Esophagus squamous epithelium (tissue), 5 donors: ENCODE data around the gene DHTKD1. TPM values are rescaled to one million over a fixed set of nuclear protein-coding genes. Genes with fewer than 3 reads are reported as not detected.
"Not testable (repeated sequence)": the region's sequence is repeated elsewhere in the genome, so short reads cannot be mapped to it uniquely, and the experiment has no call there.

ENCODE experiments used
- DNase-seq: peaks from one replicate; lab custom pipeline; 2025; lab: John Stamatoyannopoulos, UW
- H3K27ac ChIP-seq, 4 donors: fragments of 200-600 bp; sonication (generic); one replicate each; pipeline ENCODE4 v1.5.1; 2016 to 2019; ENCODE audit warnings: mild to moderate bottlenecking in 1 of 4
- H3K27me3 ChIP-seq, 4 donors: fragments of 200-600 bp; sonication (generic); 1 replicate in 3 of 4; 2 replicates in 1 of 4; pipeline versions ENCODE4 v1.5.1 to v1.6.0; 2017 to 2021; ENCODE audit warnings: antibody characterized with exemption in 1 of 4
- H3K36me3 ChIP-seq, 3 donors: fragments of 200-600 bp; sonication (generic); one replicate each; pipeline ENCODE4 v1.5.1; 2016 to 2019
- H3K4me1 ChIP-seq, 3 donors: fragments of 200-600 bp; sonication (generic); one replicate each; pipeline ENCODE4 v1.5.1; 2017 to 2019
- H3K4me3 ChIP-seq, 4 donors: fragments of 200-600 bp; sonication (generic); 1 replicate in 3 of 4; 2 replicates in 1 of 4; pipeline ENCODE4 v1.5.1; 2016 to 2019; ENCODE audit warnings: mild to moderate bottlenecking in 2 of 4, moderate library complexity in 1 of 4
- H3K9me3 ChIP-seq, 3 donors: fragments of 200-600 bp; sonication (generic); one replicate each; pipeline ENCODE4 v1.5.1; 2016 to 2019
- CTCF ChIP-seq, 6 experiments: fragments of 450-650 bp in 4 of 6; fragments of 200-600 bp in 2 of 6; sonication (generic) in 2 of 6; IDR thresholded peaks; one replicate each; pipeline ENCODE4 v1.5.1; 2016 to 2019; ENCODE audit warnings: antibody characterized with exemption in 6 of 6, mild to moderate bottlenecking in 4 of 6, moderate library complexity in 4 of 6
- POLR2A ChIP-seq, 4 donors: fragments of 450-650 bp; IDR thresholded peaks; one replicate each; pipeline ENCODE4 v1.6.1; 2017; ENCODE audit warnings: antibody characterized with exemption in 4 of 4, mild to moderate bottlenecking in 4 of 4, moderate library complexity in 3 of 4
- WGBS, 2 donors: methylation state at CpG; one replicate each; pipeline ENCODE4 v1.1.5; 2018; 5-methylcytosine and 5-hydroxymethylcytosine counted together
- intact Hi-C: fragments of 100-400 bp; cut with DNase I; formaldehyde crosslinking; loops from one replicate; pipeline ENCODE4 v1.15.0; 2022
- total RNA-seq, 4 donors: library from RNA; depleted of rRNA; stranded (reverse); fragments of >200 nt; gene quantifications; one replicate each; pipeline ENCODE4 v1.1.0, GENCODE V29; 2016
- donor health status: DM: yes; HTN: yes; CAD: no.

Gene DHTKD1
- total RNA-seq, 4 donors from 2014 or later = 10.2 to 24.9 (median 16.9) TPM

- H3K27ac ChIP-seq = no peak overlapping the region
- 90 to 100% methylated on average over 4 to 6 of the region's 8 CpGs for WGBS, 2 donors
- peaks cover 0 to 60% (median 3%) of the 10 kb centered on the region in 3 donors for H3K36me3 ChIP-seq
- H3K4me1 ChIP-seq = no peaks in the 10 kb centered on the region
- DNase-seq = no peak
- no peak overlapping the region for H3K4me3 ChIP-seq
- no peaks in the 10 kb centered on the region for H3K9me3 ChIP-seq
- H3K27me3 ChIP-seq = no peaks in the 10 kb centered on the region
- intact Hi-C loops = no loop called here
- no peak for TF ChIP-seq CTCF (IDR thresholded peaks at IDR 0.05)
- TF ChIP-seq POLR2A (IDR thresholded peaks at IDR 0.05) = no peak
These were observed 12.7 kb downstream of the DHTKD1 start for GRCh38 chr10:12081470-12081869.

- 74 to 75% methylated on average over 6 of the region's 6 CpGs for WGBS, 2 donors
- Histone ChIP-seq H3K9me3 (no peaks in the 10 kb centered on the region), H3K4me1 (no peaks in the 10 kb centered on the region), H3K27me3 (no peaks in the 10 kb centered on the region), H3K4me3 (no peak overlapping the region), H3K36me3 (peaks cover 0 to 65% (median 7%) of the 10 kb centered on the region in 3 donors), H3K27ac (no peak overlapping the region)
- intact Hi-C loops = no loop called here
- no peak for TF ChIP-seq POLR2A (IDR thresholded peaks at IDR 0.05)
- TF ChIP-seq CTCF (IDR thresholded peaks at IDR 0.05) = no peak
- no peak for DNase-seq
These were observed 13.3 kb downstream of the DHTKD1 start for GRCh38 chr10:12081879-12082557.

GRCh38 chr10:12088919-12089318 lies 20.2 kb downstream of the DHTKD1 start:
- TF ChIP-seq POLR2A (IDR thresholded peaks at IDR 0.05) (no peak), CTCF (IDR thresholded peaks at IDR 0.05) (no peak)
- Histone ChIP-seq H3K9me3 (no peaks in the 10 kb centered on the region), H3K27ac (no peak overlapping the region), H3K4me3 (no peak overlapping the region), H3K4me1 (no peaks in the 10 kb centered on the region), H3K27me3 (no peaks in the 10 kb centered on the region), H3K36me3 (peaks cover 0 to 99% (median 17%) of the 10 kb centered on the region in 3 donors)
- 87 to 89% methylated on average over 6 to 13 of the region's 14 CpGs for WGBS, 2 donors
- no peak for DNase-seq
- intact Hi-C loops = no loop called here

GRCh38 chr10:12091421-12091820 lies 22.7 kb downstream of the DHTKD1 start:
- no peak for TF ChIP-seq POLR2A (IDR thresholded peaks at IDR 0.05)
- TF ChIP-seq CTCF (IDR thresholded peaks at IDR 0.05) = no peak
- Histone ChIP-seq H3K4me3 (no peak overlapping the region), H3K4me1 (peaks cover 0 to 4% (median 0%) of the 10 kb centered on the region in 3 donors), H3K9me3 (no peaks in the 10 kb centered on the region), H3K27me3 (no peaks in the 10 kb centered on the region), H3K36me3 (peaks cover 0 to 97% (median 20%) of the 10 kb centered on the region in 3 donors), H3K27ac (no peak overlapping the region)
- intact Hi-C loops = no loop called here
- WGBS, 2 donors = 93 to 95% methylated on average over 4 of the region's 4 CpGs
- DNase-seq = no peak

GRCh38 chr10:12097361-12097760 lies 28.6 kb downstream of the DHTKD1 start:
- intact Hi-C loops, H3K9me3 ChIP-seq, DNase-seq, H3K4me3 ChIP-seq, H3K27ac ChIP-seq, H3K27me3 ChIP-seq, H3K4me1 ChIP-seq: not testable (repeated sequence)
- peaks cover 0 to 93% (median 5%) of the 10 kb centered on the region in 3 donors for H3K36me3 ChIP-seq
- 95 to 98% methylated on average over 9 of the region's 9 CpGs for WGBS, 2 donors
